HG02840 (cell line): ENCODE data around the gene KRT7.

Source experiments
- ATAC-seq: cut with Tn5 transposase; IDR thresholded peaks from one replicate; pipeline ENCODE4 v1.9.1; 2021; ENCODE audit warnings: mild to moderate bottlenecking, moderate library complexity, moderate number of reproducible peaks; ENCODE audit not compliant: unreplicated experiment, low FRiP score

KRT7 gene

GRCh38 chr12:52210925-52211650 is 22.0 kb upstream of the KRT7 start:
- no peak for ATAC-seq

GRCh38 chr12:52211716-52212585 is 21.1 kb upstream of the KRT7 start:
- no peak for ATAC-seq

GRCh38 chr12:52212701-52213563 is 20.1 kb upstream of the KRT7 start:
- no peak for ATAC-seq

GRCh38 chr12:52213564-52214420 is 19.3 kb upstream of the KRT7 start:
- no peak for ATAC-seq

- ATAC-seq = no peak
These were observed 18.6 kb upstream of the KRT7 start for GRCh38 chr12:52214421-52214802.

GRCh38 chr12:52215587-52216031 is 17.4 kb upstream of the KRT7 start:
- no peak for ATAC-seq

GRCh38 chr12:52216100-52216499 is 16.9 kb upstream of the KRT7 start:
- ATAC-seq = no peak

- ATAC-seq = no peak
These were observed 16.2 kb upstream of the KRT7 start for GRCh38 chr12:52216807-52217206.

GRCh38 chr12:52217223-52217622 is 15.8 kb upstream of the KRT7 start:
- ATAC-seq = no peak

GRCh38 chr12:52218001-52218400 is 15.0 kb upstream of the KRT7 start:
- no peak for ATAC-seq

- ATAC-seq = no peak
These were observed 12.6 kb upstream of the KRT7 start for GRCh38 chr12:52220477-52220876.

GRCh38 chr12:52221070-52221781 is 11.8 kb upstream of the KRT7 start:
- no peak for ATAC-seq

GRCh38 chr12:52221912-52222457 is 11.1 kb upstream of the KRT7 start:
- ATAC-seq = no peak

- no peak for ATAC-seq
These were observed 10.4 kb upstream of the KRT7 start for GRCh38 chr12:52222692-52223091.

- no peak for ATAC-seq
These were observed 9.5 kb upstream of the KRT7 start for GRCh38 chr12:52223406-52224039.

GRCh38 chr12:52224151-52224550 is 8.9 kb upstream of the KRT7 start:
- no peak for ATAC-seq

GRCh38 chr12:52225752-52226151 is 7.3 kb upstream of the KRT7 start:
- no peak for ATAC-seq

GRCh38 chr12:52226446-52226845 is 6.6 kb upstream of the KRT7 start:
- ATAC-seq = no peak
